Measurements from ENCODE around the gene SF3A2. TPM values are rescaled to one million over a fixed set of nuclear protein-coding genes. Genes with fewer than 3 reads are reported as not detected.
A peak's percentile ranks its signal among the peaks of the same experiment; 100 is the strongest.

SF3A2 gene
- total RNA-seq, 2 experiments from 2014 or later: 124 to 206 TPM

DNA sequence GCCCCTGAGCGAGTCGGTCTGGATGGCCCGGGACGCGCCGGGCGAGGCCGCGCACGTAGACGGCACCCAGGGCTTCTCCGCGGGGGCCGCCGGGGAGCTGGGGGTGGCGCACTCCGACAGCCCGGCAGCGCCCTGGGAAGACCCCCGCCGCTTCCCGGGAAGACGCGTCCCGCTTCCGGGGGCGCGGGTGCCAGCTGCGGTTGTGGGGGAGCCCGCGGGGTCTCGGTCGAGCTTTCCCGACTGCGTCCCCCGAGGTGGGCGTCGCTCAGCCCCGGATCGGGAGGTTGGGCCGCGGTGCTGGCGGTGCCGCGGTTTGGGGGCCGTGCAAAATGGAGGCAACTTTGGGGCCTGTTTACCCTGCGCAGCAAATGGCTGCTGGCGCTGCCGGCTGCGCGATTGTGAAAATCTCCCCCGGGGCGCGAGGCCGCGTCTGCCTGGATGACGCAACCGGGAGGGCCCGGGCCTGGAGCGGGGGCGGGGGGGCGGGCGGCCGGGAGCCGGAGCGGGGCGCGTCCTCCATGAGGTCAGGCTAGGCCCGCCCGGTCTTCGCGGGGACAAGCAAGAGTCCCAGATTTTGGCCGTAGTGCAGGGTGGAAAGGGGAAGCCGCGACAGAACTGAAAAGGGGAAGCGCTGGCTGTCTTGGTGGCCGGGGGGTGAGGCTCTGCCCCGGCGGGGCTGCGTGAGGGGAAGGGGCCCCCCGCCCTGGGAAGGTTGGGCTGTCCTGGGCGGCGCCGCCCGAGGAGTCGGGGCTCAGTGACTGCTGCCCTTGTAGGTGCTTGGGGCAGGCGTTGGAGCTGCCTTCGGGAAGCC is 34.0 kb downstream of the SF3A2 start:
- no peaks in the 10 kb centered on the region for H3K9me3 ChIP-seq (ENCODE audit: low read length)
- peaks cover 10% of the 10 kb centered on the region for H4K20me1 ChIP-seq (ENCODE audit: insufficient read depth, low read length)
- H3K9me2 ChIP-seq (ENCODE audit: insufficient read depth, low read length): no peaks in the 10 kb centered on the region
- intact Hi-C loops (cut with micrococcal nuclease; ENCODE audit: unreplicated experiment): no loop called here
- peaks cover 47% of the 10 kb centered on the region for H3K4me1 ChIP-seq (ENCODE audit: insufficient read depth, low read length, poor library complexity, severe bottlenecking)
- POLR2A ChIA-PET: interaction anchor here (1.6 to 2.7 kb wide), 2 partner anchors 11 to 13 kb away, joined by 5 to 11 read pairs; no protein-coding TSS in a partner anchor
- DNase-seq (ENCODE audit: low spot score): peak; percentile 82
- CTCF ChIA-PET (ENCODE audit: unreplicated experiment): no interaction called here
- peaks cover 56% of the 10 kb centered on the region for H3K36me3 ChIP-seq (ENCODE audit: insufficient read depth, low read length)
- H3K27ac ChIP-seq (ENCODE audit: low read depth, low read length, poor library complexity, severe bottlenecking): peak overlapping the region; percentile 93
- H3K79me2 ChIP-seq (ENCODE audit: insufficient read depth, low read depth, low read length): peaks cover 60% of the 10 kb centered on the region
- H3K4me3 ChIP-seq (ENCODE audit: low read depth, low read length, poor library complexity, severe bottlenecking): peak overlapping the region; percentile 87
- no TSS peak for BruUV-seq (replicated peaks)
- H2AFZ ChIP-seq (ENCODE audit: low read length): no peak overlapping the region
- H3K4me2 ChIP-seq (ENCODE audit: low read length): peak overlapping the region; percentile 98
- TF ChIP-seq EZH2phosphoT487 (IDR thresholded peaks at IDR 0.05; ENCODE audit: borderline replicate concordance, low read depth, low read length): no peak
- TF ChIP-seq, protein P1, sequence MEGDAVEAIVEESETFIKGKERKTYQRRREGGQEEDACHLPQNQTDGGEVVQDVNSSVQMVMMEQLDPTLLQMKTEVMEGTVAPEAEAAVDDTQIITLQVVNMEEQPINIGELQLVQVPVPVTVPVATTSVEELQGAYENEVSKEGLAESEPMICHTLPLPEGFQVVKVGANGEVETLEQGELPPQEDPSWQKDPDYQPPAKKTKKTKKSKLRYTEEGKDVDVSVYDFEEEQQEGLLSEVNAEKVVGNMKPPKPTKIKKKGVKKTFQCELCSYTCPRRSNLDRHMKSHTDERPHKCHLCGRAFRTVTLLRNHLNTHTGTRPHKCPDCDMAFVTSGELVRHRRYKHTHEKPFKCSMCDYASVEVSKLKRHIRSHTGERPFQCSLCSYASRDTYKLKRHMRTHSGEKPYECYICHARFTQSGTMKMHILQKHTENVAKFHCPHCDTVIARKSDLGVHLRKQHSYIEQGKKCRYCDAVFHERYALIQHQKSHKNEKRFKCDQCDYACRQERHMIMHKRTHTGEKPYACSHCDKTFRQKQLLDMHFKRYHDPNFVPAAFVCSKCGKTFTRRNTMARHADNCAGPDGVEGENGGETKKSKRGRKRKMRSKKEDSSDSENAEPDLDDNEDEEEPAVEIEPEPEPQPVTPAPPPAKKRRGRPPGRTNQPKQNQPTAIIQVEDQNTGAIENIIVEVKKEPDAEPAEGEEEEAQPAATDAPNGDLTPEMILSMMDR (conservative IDR thresholded peaks at IDR 0.05; ENCODE audit: low read length): no peak

DNA sequence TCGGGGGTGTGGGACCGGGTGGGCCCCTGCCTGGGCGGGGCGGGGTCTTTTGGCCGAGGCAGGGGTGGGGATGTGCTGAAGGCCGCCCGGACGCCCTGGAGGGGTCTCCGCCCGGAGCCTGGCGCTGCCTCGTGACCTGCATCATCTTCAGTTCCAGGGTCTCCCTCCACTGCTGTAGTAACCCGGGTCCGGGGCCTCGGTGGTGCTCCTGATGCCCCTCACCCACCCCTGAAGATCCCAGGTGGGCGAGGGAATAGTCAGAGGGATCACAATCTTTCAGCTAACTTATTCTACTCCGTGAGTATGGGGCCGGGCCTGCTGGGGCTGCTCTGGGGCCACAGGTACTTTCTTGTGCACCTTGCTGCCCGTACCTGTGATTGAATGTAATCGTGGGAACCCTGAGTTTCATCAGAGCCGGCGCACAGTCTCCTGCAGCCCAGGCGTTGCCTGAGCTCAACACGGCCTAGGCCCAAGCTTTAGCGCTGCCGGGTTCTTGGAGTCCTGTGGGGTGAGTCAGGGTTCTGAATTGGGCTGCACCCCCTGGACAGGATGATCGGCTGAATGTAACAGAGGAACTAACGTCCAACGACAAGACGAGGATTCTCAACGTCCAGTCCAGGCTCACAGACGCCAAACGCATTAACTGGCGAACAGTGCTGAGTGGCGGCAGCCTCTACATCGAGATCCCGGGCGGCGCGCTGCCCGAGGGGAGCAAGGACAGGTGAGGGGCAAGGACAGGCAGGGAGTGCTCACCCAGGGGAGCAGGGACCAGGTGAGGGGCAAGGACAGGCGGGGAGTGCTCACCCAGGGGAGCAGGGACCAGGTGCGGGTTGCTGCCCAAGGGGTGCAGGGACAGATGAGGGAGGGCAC is 34.8 kb downstream of the SF3A2 start:
- DNase-seq (ENCODE audit: low spot score): no peak
- H3K79me2 ChIP-seq (ENCODE audit: insufficient read depth, low read depth, low read length): peaks cover 60% of the 10 kb centered on the region
- H3K4me3 ChIP-seq (ENCODE audit: low read depth, low read length, poor library complexity, severe bottlenecking): peak overlapping the region; percentile 87
- intact Hi-C loops (cut with micrococcal nuclease; ENCODE audit: unreplicated experiment): loop anchor here (2.0 kb wide), 1 partner anchor 57 kb away; the partner anchor contains the start of genes LSM7 and SPPL2B
- no TSS peak for BruUV-seq (replicated peaks)
- H3K27ac ChIP-seq (ENCODE audit: low read depth, low read length, poor library complexity, severe bottlenecking): peak overlapping the region; percentile 93
- TF ChIP-seq, protein P1 (conservative IDR thresholded peaks at IDR 0.05; ENCODE audit: low read length): no peak
- TF ChIP-seq EZH2phosphoT487 (IDR thresholded peaks at IDR 0.05; ENCODE audit: borderline replicate concordance, low read depth, low read length): no peak
- H2AFZ ChIP-seq (ENCODE audit: low read length): no peak overlapping the region
- POLR2A ChIA-PET: interaction anchor here (0.5 to 2.7 kb wide), 3 partner anchors 12 to 351 kb away, joined by 5 to 11 read pairs (median 7); no protein-coding TSS in a partner anchor
- no peaks in the 10 kb centered on the region for H3K9me3 ChIP-seq (ENCODE audit: low read length)
- H3K36me3 ChIP-seq (ENCODE audit: insufficient read depth, low read length): peaks cover 59% of the 10 kb centered on the region
- CTCF ChIA-PET (ENCODE audit: unreplicated experiment): no interaction called here
- peaks cover 10% of the 10 kb centered on the region for H4K20me1 ChIP-seq (ENCODE audit: insufficient read depth, low read length)
- peaks cover 42% of the 10 kb centered on the region for H3K4me1 ChIP-seq (ENCODE audit: insufficient read depth, low read length, poor library complexity, severe bottlenecking)
- H3K9me2 ChIP-seq (ENCODE audit: insufficient read depth, low read length): no peaks in the 10 kb centered on the region
- H3K4me2 ChIP-seq (ENCODE audit: low read length): peak overlapping the region; percentile 98

Data from OCI-LY7 (cell line).